DMS53 (cell line): ENCODE measurements around the gene SLX9.

Experiments
- DNase-seq: peaks from one replicate; lab custom pipeline; 2025; lab: John Stamatoyannopoulos, UW

Gene SLX9

DNA sequence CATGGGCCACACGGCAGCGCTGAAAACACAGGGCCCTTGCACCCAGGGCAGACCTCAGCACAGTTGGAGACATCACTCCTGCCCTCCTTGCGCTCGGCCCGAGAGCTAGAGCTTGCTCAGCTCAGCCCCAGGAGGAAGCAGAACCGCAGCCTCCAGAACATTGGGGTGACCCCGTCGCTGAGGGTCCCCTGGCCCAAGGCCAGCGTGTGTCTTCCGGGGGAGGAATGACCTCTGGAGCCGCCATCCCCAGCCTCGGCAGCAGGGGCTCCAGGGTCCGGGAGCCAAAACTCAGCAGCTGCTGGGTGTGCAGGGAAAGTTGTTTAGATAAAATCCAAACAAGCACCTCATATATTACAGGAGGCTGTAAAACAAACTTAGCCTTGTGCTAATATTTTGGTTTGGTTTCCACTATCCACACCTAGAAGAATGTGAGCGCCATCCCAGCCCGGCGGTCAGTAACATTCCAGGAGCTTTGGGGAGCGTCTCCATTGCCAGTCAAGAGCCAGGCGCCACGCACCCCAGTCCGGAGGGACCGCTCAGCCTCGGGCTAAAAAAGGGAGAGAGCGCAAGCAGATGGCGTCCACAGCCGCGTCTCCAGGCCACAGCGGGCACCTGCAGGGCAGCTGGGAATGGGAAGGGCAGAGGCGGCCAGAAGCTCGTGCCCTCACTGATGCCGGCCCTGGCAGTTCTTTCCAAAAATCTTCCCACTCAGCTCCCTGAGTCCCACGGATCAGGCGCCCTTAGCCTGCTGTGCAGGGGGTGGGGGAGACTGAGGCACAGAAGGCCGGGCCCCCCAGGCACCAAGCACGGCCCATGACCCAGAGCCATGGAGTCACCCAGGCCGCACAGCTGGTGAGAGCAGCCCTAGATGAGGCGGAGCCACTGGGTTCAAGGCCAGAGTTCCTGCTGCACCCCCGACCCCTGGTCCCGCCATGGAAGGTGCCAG, 52.0 kb downstream of the SLX9 start:
- peak; percentile 17 for DNase-seq

DNA sequence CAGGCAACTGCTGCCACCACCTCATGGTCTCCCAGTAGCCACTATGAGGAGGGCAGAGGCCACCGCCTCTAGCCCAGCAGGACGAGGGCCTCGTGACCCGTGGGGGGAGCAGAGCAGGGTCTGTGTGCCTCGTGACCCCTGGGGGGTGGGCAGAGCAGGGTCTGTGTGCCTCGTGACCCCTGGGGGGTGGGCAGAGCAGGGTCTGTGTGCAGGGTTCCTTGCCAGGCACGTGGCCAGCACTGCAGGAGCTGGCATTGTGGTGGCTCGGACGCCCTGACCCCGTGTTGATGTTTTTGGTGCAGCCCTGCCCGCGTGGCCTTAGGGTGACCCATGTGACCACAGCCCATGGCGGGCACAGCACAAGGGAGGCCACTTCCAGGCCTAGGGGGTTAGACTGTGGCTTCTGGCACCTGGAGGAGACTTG, 52.8 kb downstream of the SLX9 start:
- DNase-seq: no peak

DNA sequence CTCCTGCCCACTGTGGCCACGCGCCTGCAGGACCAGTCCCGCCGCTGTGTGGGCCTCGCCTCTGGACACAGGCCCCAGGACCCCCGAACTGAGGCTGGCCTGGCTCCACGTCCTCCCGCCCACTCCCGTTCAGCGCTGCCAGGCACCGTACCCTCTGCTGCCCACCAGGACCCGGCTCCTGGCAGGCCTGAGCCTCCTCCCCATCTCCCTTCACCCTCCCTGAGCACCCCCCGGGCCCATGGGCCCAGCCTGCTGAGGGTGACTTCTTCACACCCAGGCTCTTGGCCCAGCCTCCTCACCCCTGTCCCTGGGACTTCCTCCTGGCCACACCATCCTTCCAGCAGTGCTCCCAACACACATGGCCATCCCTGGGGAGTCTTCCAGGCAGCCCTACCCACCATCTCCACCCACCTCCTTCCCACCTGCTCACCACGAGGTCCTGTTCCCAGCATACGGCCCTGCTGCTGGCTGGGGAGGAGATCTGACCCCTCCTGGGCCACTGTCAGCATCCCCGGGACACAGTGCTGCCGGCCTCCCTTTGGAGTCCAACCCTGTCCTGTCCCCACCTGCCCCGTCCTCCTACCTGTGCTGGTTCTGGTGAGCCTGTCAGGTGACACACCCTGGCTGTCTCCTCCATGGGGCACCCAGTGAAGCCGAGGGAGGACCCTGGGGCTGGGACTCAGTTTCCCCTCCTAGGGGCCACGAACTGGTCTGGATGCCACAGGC, 53.7 kb downstream of the SLX9 start:
- DNase-seq: no peak

DNA sequence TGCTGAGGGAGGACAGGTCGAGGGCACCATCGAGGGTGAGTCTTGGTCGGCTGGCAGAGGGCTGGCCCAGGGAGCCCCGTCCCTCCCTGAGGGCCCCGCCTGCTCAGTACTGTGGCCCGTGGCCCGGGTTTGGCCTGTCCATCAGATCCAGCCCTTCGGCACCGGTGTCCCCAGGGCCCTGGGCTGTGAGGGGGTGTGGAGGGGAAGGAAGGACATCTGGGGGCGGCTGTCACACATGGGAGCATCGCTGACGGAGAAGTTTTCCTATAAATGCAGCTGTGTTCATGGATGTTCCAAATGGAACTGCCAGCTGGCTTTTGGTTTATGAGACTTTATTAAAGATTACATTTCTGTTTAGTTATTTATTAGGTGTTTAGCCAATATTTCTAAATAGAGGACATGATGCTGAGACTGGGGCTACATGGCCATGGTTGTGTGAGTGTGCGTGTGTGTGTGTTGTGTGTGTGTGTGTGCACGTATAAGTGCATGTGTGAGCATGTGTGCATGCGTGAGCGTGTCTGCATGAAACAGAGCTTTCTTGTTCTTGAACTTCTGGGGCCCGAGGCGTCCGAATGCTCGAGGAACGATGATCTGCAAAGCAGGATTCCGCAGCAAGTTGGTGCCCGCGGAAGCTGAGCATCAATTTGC, 54.3 kb downstream of the SLX9 start:
- no peak for DNase-seq

DNA sequence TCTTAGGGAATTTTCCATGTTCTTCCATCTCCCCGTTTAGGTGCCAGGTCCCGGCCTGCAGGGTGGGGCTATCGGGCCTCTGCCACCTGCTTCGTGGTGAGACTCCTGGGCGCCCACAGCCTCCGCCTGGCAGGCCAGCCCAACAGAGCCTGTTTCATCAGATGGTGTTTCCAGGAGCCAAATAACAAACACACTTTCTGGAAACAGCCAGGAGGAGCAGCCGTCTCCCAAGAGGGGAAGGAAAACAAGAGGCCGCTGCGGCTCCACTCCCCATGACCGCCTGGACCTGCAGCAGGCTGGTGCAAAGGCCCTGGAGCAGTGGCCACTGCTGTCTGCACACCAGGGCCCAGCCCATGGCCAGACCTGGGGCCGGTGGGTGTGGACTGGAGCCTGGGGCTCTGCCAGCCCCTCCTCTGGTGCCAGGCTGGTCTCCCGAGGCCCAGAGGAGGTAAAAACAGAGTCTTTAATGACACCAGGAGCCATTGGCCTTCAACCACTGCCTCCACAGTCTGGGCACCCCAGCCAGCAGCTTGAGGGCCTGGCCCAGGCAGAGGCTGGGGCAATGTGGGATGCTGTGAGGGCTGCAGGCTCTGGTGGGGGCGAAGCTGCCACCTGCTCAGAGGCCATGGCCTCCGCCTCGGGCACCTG, 55.0 kb downstream of the SLX9 start:
- no peak for DNase-seq

DNA sequence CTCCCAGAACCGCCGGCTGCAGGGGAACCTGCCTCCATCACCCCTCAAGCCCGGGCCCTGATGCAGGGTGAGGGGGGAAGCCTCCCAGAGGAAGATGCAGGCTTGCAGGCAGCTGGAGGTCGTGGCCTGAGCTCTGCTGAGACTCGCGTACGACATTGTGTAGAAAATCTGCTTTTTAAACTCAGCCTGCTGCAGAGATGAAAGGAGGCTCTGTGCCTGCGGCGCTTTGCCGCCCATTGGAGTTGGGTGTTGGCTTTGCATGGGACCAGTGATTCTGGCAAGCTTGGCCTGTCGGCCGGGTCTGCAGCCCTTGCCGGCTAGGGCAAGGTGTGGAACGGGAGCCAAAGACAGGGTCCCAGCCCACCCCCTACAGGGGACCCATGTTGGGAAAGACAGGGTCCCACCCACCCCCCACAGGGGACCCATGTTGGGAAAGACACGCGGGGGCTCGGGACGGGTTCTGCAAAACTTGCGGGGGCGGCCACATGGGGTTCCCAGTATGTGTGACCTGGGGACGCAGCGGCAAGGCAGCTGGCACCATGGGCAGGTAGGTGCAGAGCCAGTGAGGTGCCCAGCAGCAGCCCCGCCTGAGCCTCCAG, 55.6 kb downstream of the SLX9 start:
- no peak for DNase-seq

DNA sequence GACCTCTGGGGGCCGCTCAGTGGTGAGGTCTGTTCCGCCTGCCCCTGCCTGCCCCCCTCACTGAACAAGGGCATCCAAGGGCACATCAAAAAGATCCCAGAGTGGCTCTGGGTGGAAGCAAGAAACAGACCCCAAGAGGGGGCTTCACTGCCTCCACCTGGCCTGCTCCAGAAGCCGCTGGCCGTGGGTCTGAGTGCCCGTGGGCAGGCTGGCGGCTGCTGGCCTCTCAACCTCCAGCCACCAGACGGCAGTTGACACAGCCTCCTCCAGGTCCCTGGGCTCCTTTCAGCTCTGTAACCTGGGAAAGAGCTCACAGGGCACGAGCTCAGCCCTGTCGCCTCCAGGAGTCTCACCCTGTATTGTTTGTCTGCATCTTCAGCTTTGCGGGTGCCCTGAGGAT, 56.3 kb downstream of the SLX9 start:
- no peak for DNase-seq

DNA sequence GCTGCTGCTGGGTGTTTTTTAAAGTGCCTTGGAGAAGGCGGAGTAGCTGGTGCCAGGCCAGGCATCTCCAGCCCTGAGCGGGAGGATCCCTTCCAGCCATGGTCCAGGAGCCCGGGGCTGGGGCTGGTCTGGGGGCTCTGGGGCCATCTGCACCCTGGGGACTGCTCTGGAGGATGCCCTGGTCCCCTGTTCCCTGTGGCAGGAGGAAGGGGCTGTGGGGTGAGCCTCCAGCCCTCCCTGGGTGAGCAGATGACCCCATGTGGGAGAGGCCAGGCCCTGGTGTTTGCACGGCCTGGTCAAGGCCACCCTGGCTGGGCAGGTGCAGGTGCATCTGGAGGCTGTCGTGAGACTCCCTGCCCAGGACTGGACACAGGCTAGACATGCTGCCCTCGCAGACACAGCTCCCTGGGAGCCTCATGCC, 56.7 kb downstream of the SLX9 start:
- no peak for DNase-seq

DNA sequence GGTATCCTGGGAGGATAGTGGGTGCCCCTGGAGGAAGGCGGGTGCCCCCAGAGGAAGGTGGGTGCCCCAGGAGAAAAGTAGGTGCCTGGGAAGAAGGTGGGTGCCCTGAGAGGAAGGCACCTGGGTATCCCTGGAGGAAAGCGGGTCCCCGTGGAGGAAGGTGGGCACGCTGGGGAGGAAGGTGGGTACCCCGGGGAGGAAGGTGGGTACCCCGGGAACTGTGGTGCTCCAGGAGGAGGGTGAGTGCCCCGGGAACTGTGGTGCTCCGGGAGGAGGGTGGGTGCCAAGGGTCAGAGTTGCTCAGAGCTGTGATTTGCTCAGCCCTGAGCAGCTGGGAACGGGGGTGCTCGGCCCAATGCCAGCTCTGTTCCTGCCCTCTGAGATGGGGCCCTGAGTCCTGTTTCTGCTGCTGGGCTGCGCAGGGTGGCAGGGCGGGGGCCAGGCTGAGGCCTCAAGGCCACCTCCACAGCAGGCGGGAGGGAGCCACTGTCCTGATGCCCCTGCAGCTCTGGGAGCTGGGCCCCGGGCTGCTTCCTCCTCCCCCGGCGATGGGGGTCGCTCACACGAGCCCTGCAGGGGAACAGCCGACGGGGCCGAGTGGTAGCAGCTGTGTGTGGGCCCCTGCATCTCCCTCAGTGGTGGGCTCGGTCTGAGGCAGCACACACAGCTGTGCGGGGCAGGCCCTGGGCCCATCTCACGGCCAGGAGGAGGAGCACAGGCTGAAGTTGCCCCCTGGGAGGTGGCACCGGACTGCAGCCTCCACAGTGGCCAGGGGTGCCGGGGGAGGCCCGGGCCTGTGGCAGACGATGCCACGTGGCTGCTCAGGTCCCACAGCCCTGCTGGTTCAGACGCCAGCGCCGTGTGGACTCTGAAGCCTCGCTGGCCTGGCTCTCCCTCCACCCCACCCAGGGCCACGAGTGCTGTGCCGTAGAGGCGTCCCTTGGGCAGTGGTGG, 57.4 kb downstream of the SLX9 start:
- no peak for DNase-seq

DNA sequence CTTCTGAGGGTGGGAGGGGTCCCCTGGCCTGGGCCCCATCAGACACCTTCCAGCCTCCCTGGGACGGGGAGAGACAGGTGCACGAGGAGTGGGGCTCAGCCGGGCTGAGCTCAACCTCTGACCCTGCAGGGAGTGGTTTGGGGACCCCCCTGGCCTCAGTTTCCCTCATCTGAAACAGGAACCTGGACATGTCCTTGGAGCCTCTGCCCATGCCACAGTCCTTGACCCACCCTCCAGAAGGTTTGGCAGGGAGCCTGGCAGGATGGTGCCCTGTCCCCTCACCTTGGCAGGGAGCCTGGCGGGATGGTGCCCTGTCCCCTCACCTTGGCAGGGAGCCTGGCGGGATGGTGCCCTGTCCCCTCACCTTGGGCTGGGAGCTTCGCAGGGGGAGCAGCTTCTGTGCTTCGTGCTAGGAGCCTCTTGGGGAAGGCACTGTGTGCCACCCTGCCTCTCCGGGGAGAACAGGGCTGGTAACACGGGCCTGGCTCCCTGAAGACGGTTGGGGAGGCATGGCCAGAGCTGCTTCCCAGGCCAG, 58.3 kb downstream of the SLX9 start:
- DNase-seq: no peak

DNA sequence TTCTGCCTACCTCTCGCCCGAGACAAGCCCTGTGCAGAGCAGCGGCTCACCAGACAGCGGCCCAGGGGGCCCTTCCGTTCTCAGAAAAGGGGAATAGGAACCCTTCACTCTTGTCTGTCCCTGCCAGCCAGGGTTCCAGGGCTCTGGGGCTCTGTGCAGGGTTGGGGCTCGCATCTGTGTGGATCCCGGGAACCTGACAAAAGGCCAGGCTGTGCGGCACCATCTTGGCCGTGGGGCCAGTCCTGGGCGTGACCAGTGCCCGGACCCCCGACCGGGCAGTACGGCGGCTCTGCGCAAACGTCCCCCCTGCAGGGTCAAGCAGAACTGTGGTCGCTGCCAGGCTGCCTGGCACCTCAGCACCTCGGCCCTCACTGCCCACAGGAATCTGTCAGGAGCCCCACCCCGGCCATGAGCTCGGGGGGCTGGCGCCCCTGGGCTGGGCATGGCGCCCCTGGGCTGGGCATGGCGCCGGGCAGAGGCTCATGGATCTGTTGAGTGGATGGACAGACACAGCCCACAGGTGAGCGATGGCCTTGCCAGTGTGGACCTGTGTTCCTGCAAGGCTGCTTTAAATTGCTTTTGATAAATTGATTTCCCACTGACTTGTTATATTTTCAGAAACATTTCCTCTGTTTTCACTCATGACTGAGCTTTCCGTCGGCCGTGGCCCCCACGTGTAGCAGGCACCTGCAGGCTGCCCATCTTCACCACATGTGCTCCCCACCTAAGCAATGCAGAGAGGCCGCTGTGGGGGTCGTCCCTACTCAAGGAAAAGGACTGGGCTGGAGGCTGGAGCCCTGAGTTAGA, 59.0 kb downstream of the SLX9 start:
- no peak for DNase-seq

DNA sequence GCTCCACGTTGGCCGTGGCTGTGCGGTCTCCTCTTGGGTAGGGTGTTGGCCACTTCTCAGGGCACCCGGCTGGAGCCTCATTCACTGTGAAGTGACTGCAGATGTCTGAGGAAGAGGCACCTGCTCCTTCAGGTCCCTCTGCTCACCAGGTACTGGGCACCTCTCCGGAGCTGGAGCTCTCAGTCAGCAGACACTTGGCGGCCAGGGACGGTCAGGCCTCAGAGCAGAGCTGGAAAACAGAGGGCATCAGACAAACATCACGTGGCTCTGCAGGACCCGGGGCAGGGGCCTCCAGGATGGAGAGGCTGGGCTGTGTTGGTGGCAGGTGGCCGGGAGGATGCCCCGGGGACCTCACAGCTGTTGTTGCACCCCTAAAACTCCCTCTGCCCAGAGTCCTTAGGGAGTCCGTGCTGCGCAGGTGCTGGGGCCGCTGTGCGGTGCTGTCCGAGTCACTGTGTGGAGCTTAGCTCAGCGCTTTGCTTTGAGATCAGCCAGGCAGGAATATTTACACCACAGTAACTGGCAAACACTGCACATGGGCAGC, 59.7 kb downstream of the SLX9 start:
- DNase-seq: peak; percentile 11

DNA sequence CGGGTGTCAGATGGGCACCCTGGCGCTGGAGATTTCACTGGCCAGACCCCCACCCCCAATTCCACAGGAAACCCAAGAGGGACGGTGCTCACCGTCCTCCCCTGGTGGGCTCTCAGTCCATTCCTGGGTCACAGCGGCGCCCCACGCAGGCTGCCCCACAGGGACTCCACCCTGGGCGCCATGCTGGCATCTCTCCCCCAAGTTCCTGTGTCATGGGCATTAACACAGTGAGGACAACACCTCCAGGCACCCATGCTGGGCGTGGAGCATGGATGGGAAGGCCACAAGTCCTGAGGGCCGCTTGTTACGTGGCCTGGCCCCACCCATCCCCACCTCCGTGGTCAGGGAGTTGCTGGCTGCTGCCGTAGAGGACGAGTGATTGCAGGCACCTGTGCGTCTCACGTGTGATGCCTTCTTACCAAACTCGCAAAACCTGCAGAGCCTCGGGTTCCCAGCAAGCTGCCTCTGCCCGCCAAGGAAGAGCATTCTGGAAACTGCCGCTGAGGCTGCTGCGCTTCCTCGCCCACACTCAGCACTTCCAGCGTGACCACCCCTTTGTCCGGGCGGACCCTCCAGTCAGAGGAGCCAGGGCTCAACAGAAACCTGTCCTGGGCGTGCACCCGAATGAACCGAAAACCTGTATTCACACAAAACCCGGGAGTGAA, 60.3 kb downstream of the SLX9 start:
- DNase-seq: no peak

DNA sequence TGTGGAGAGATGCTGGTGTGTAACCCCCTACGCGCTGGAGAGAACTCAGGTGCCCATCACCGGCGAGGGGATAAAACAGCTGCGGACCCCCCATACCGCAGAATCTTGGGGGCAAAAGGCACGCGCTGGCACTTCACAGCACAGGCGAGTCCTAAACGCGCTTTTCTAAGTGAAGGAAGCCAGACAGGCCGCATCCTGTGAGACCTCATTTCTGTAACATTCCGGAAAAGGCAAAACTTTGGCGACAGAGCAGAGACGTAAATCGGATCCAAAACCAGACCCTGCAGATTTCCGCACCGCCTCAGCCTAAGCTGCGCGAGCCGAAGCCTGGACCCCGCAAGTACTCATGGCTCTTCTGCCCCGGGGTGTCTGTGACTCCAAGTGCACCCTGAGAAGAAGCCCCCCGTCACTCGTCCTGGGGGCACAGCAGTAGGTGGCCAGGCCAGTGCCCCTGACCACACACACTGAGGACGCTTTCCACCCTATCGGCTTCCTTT, 60.9 kb downstream of the SLX9 start:
- no peak for DNase-seq

DNA sequence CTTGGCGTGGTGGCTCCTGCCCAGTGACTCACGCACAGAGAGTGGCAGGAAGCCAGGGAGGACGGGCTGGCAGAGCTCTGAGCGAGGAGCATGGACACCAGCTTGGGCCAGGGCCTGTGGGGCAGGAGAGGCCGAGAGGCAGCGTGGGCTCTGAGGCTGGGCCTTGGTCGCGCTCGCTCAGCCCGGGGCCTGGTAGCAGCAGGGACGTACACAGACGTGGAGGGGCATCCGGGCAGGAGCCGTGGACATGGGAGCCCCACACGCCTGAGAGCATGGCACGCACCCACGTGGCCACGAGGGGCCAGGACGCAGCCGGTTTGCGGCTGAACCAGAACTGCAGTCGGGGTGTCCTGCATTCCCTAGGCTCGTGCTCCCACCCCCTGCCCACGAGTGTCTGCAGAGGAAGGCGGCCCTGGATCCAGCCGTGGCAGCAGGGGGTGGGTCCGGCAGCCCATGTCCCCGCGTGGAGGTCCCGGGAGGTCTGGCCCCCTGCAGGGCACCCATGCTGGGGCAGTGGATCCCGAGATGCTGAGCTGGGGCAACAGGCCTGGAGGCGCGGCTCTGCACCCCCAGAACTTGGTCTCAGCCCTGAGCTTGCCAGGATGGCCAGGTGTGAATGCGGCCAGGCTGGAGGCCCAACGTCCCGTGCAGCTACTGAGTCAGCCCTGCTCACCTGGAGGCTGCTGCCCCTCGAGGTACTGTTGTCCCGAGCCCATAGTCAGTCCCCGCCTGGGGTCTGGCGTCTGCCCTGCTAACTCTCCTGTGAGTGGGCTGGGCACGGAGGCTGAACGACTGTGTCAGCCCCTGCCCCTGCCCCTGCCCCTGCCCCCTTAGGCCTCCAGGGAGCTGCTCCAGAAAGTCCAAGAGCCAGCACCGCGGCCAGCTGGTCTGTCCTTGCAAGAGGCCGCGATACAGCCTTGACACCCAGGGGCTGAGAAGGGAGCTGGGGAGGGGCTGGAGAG, 61.6 kb downstream of the SLX9 start:
- peak; percentile 38 for DNase-seq

DNA sequence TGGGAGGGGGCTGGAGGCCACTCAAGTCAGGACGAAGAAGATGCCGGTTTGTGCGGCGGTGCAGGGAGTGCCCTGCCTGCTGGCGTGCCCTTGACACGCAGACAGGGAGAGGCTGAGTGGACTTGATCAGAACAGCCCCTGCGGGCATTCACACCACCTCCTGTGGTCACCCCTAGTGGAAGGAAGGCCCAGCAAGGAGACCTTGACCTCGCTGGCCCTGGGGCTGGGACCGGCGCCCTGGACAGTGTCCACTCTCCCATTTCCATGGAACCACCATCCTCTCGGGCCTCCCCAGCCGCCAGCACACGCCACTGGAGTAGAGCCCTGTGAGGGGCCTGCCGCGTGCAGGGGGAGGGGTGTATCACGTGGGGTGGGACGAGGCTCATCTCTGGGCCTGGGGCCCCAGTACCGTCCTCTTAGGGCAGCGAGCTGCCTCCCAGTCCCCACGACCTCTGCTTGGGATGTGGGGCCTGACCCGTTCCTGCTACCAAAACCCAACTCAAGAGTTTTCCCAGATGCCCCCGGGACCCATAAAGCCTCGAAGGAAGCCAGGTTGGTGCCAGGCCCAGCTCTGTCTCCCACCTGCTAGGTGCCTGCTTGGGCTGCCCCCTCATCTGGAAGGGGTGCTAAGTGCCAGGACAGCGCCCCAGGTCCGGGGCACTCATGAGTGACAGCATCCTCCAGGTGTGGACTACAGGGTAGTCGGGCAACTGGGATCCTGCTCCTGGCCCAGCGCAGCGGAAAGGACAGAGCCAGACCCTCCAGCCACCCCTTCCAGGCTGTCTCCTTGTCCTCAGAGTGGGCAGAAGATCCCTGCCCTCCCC, 62.8 kb downstream of the SLX9 start:
- DNase-seq: no peak
